CD14-positive monocyte (primary cell): ENCODE data around the gene MROH8. TPM values are rescaled to one million over a fixed set of nuclear protein-coding genes. Genes with fewer than 3 reads are reported as not detected.

ENCODE experiments used
- DNase-seq, 3 donors: peaks; one replicate each; pipeline ENCODE4 v3.0.0-alpha.2; 2011 to 2022
- H2AFZ ChIP-seq: 2 replicates; pipeline ENCODE4 v1.6.0; 2012; ENCODE audit warnings: mild to moderate bottlenecking, low read depth, low read length, inconsistent platforms; ENCODE audit not compliant: insufficient read depth, poor library complexity, severe bottlenecking
- H3K27ac ChIP-seq, 2 donors: 1 replicate in 1 of 2; 2 replicates in 1 of 2; pipeline ENCODE4 v1.5.1; 2012 to 2013; ENCODE audit warnings: low read length in 2 of 2, control low read depth in 1 of 2, inconsistent platforms in 1 of 2, low read depth in 1 of 2, mild to moderate bottlenecking in 1 of 2
- H3K27me3 ChIP-seq, 2 donors: one replicate each; pipeline versions ENCODE4 v1.6.0 to v1.6.1; 2011 to 2013; ENCODE audit warnings: low read length in 2 of 2; ENCODE audit not compliant: control insufficient read depth in 2 of 2, insufficient read depth in 2 of 2
- H3K36me3 ChIP-seq, 2 donors: replicated peaks in 1 of 2; 1 replicate in 1 of 2; 2 replicates in 1 of 2; pipeline versions ENCODE4 v1.5.1 to v1.6.1; 2012 to 2013; ENCODE audit warnings: low read length in 2 of 2, control low read depth in 1 of 2, inconsistent platforms in 1 of 2, mild to moderate bottlenecking in 1 of 2; ENCODE audit not compliant: insufficient read depth in 2 of 2, control insufficient read depth in 1 of 2
- H3K4me1 ChIP-seq, 2 donors: 1 replicate in 1 of 2; 2 replicates in 1 of 2; pipeline versions ENCODE4 v1.5.1 to v1.6.1; 2012 to 2013; ENCODE audit warnings: low read length in 2 of 2, control low read depth in 1 of 2, inconsistent platforms in 1 of 2, mild to moderate bottlenecking in 1 of 2, moderate library complexity in 1 of 2; ENCODE audit not compliant: insufficient read depth in 2 of 2, control insufficient read depth in 1 of 2
- H3K4me2 ChIP-seq: replicated peaks from 2 replicates; pipeline ENCODE3; 2012; ENCODE audit warnings: low read length, moderate library complexity, mild to moderate bottlenecking; ENCODE audit not compliant: poor library complexity, severe bottlenecking; ENCODE audit errors: extremely low read depth
- H3K4me3 ChIP-seq, 3 experiments: fragments of 200-600 bp in 1 of 3; sonication (generic) in 1 of 3; replicated peaks in 1 of 3; 1 replicate in 2 of 3; 2 replicates in 1 of 3; pipeline ENCODE4 v1.5.1; 2011 to 2013; ENCODE audit warnings: low read length in 3 of 3, mild to moderate bottlenecking in 3 of 3, control low read depth in 2 of 3, low read depth in 2 of 3, inconsistent platforms in 1 of 3, moderate library complexity in 1 of 3
- H3K79me2 ChIP-seq: 2 replicates; pipeline ENCODE4 v1.6.0; 2012; ENCODE audit warnings: mild to moderate bottlenecking, control low read depth, inconsistent platforms, low read length, moderate library complexity; ENCODE audit not compliant: insufficient read depth
- H3K9ac ChIP-seq: 2 replicates; pipeline ENCODE4 v1.6.0; 2017; ENCODE audit warnings: low read length, mild to moderate bottlenecking; ENCODE audit not compliant: insufficient read depth, poor library complexity, severe bottlenecking
- H3K9me3 ChIP-seq, 2 donors: replicated peaks in 1 of 2; 1 replicate in 1 of 2; 2 replicates in 1 of 2; pipeline versions ENCODE4 v1.5.1 to v1.6.1; 2012 to 2013; ENCODE audit warnings: low read length in 2 of 2, control low read depth in 1 of 2; ENCODE audit not compliant: control insufficient read depth in 1 of 2, insufficient read depth in 1 of 2
- H4K20me1 ChIP-seq: 2 replicates; pipeline ENCODE4 v1.6.0; 2012; ENCODE audit warnings: mild to moderate bottlenecking, low read length, control low read depth, moderate library complexity; ENCODE audit not compliant: insufficient read depth
- H3K27ac Mint-ChIP-seq, 7 donors: one replicate each; pipeline ENCODE4 v1.8.0; 2020; ENCODE audit warnings: mild to moderate bottlenecking in 7 of 7, mixed read lengths in 7 of 7, moderate library complexity in 6 of 7, inconsistent platforms in 2 of 7
- H3K27me3 Mint-ChIP-seq, 3 donors: one replicate each; pipeline ENCODE4 v1.8.0; 2021 to 2022; ENCODE audit warnings: low read depth in 3 of 3, mild to moderate bottlenecking in 3 of 3, mixed read lengths in 3 of 3, moderate library complexity in 3 of 3, inconsistent platforms in 1 of 3
- H3K36me3 Mint-ChIP-seq, 2 donors: one replicate each; pipeline ENCODE4 v1.8.0; 2020; ENCODE audit warnings: mixed read lengths in 2 of 2, inconsistent platforms in 1 of 2, mild to moderate bottlenecking in 1 of 2
- H3K4me1 Mint-ChIP-seq: one replicate; pipeline ENCODE4 v1.8.0; 2020; ENCODE audit warnings: mild to moderate bottlenecking, mixed read lengths
- H3K4me3 Mint-ChIP-seq, 2 donors: one replicate each; pipeline ENCODE4 v1.8.0; 2020; ENCODE audit warnings: mild to moderate bottlenecking in 2 of 2, mixed read lengths in 2 of 2, moderate library complexity in 1 of 2
- H3K9me3 Mint-ChIP-seq, 7 donors: one replicate each; pipeline ENCODE4 v1.8.0; 2020 to 2022; ENCODE audit warnings: mixed read lengths in 7 of 7, mild to moderate bottlenecking in 6 of 7, moderate library complexity in 6 of 7, inconsistent platforms in 2 of 7
- WGBS: methylation state at CpG from one replicate; pipeline ENCODE4 v1.1.5; 2013; ENCODE audit warnings: missing lambda C conversion rate; ENCODE audit not compliant: insufficient coverage; 5-methylcytosine and 5-hydroxymethylcytosine counted together
- intact Hi-C, 2 donors: fragments of 100-400 bp; cut with micrococcal nuclease; formaldehyde crosslinking; loops; one replicate each; pipeline versions ENCODE4 v1.15.0 to v1.15.1; 2023
- polyA plus RNA-seq, 3 donors: library from polyadenylated mRNA; depleted of rRNA in 1 of 3; unstranded in 2 of 3; stranded (reverse) in 1 of 3; fragments of 300-500 nt in 2 of 3; fragments of >200 nt in 1 of 3; fragmentation: Illumina TruSeq in 2 of 3; gene quantifications; 1 replicate in 2 of 3; 2 replicates in 1 of 3; pipeline ENCODE4 v1.2.3, GENCODE V29; 2012 to 2021
- TF ChIP-seq, protein P1 (sequence below): fragments of 200-600 bp; IDR thresholded peaks from one replicate; pipeline ENCODE4 v1.8.0; 2022; ENCODE audit warnings: antibody characterized with exemption, mild to moderate bottlenecking

Gene MROH8
- polyA plus RNA-seq, 3 donors: 0.08 to 1.0 (median 0.52) TPM

DNA sequence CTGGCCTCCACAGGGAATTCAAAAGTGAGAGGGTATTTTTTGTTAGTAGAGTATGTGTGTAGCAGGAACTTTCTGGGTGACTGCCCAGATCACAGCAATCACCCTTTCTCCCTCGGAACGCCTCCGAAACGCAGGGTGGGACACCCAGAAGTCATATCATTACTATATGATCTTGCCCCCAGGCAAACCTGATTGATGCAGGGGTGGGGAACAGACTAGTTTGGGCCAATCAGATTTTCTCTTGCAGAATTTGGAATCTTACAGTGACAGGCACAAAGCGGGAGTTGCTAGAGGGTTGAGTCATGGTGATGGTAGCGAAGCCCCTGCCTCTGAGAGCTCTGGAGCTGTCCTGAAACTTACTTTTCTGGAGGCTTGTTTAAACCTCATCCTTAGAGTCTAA lies 16.7 kb downstream of the MROH8 start:
- Histone ChIP-seq H3K9ac (no peak overlapping the region), H3K4me3 (no peak overlapping the region), H3K9me3 (no peaks in the 10 kb centered on the region), H3K79me2 (no peaks in the 10 kb centered on the region), H3K36me3 (no peaks in the 10 kb centered on the region), H3K27ac (no peak overlapping the region), H3K27me3 (no peaks in the 10 kb centered on the region), H3K4me1 (no peaks in the 10 kb centered on the region), H3K4me2 (no peak overlapping the region), H2AFZ (no peak overlapping the region), H4K20me1 (no peaks in the 10 kb centered on the region)
- H3K4me1 Mint-ChIP-seq: no peaks in the 10 kb centered on the region
- peaks cover 0 to 2% (median 0%) of the 10 kb centered on the region in 7 donors for H3K9me3 Mint-ChIP-seq
- no peak overlapping the region for H3K27ac Mint-ChIP-seq
- H3K4me3 Mint-ChIP-seq: no peak overlapping the region
- H3K27me3 Mint-ChIP-seq: peaks cover 0 to 5% (median 3%) of the 10 kb centered on the region in 3 donors
- peaks cover 0 to 1% of the 10 kb centered on the region in 2 donors for H3K36me3 Mint-ChIP-seq
- intact Hi-C loops: no loop called here
- 80% methylated on average over 1 of the region's 6 CpGs for WGBS
- no peak for DNase-seq
- TF ChIP-seq, protein P1, sequence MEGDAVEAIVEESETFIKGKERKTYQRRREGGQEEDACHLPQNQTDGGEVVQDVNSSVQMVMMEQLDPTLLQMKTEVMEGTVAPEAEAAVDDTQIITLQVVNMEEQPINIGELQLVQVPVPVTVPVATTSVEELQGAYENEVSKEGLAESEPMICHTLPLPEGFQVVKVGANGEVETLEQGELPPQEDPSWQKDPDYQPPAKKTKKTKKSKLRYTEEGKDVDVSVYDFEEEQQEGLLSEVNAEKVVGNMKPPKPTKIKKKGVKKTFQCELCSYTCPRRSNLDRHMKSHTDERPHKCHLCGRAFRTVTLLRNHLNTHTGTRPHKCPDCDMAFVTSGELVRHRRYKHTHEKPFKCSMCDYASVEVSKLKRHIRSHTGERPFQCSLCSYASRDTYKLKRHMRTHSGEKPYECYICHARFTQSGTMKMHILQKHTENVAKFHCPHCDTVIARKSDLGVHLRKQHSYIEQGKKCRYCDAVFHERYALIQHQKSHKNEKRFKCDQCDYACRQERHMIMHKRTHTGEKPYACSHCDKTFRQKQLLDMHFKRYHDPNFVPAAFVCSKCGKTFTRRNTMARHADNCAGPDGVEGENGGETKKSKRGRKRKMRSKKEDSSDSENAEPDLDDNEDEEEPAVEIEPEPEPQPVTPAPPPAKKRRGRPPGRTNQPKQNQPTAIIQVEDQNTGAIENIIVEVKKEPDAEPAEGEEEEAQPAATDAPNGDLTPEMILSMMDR: no peak

DNA sequence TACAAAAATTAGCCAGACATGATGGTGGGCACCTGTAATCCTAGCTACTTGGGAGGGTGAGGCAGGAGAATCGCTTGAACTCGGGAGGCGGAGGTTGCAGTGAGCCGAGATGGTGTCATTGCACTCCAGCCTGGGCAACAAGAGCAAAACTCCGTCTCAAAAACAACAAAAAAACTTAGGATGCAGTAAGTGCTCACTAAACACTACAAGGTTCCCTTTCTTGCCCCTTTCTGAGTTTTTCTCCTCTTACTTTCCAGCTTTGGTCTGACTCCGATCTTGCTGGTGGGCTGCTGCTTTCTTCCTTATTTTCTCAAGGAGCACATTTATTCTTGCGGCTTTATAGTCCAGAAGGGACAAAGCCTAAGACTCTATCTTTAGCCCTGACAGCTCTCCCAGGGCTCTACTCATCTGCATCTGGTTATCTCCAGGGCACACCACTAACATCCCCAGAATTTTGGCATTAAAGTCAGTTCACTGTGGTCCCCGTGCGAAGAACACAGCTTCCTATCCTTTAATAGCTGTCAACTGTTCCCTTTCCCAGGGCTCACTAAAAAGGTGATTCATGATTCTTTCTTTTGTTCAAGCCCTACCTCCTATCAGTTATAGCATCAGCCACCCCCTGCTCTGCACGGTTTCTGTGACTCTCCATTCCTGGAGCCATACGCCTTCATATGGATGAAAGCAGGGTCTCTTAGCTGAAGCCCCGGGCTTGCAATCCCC lies 17.4 kb downstream of the MROH8 start:
- H3K27ac Mint-ChIP-seq: no peak overlapping the region
- H3K9ac ChIP-seq: no peak overlapping the region

More for the DNA sequence above, 17.4 kb downstream of the MROH8 start:
- Histone ChIP-seq H3K9me3 (no peaks in the 10 kb centered on the region), H3K4me2 (no peak overlapping the region), H2AFZ (no peak overlapping the region), H3K4me1 (no peaks in the 10 kb centered on the region), H3K79me2 (no peaks in the 10 kb centered on the region), H3K27ac (no peak overlapping the region), H3K27me3 (no peaks in the 10 kb centered on the region), H3K36me3 (no peaks in the 10 kb centered on the region), H3K4me3 (no peak overlapping the region), H4K20me1 (no peaks in the 10 kb centered on the region)
- no peaks in the 10 kb centered on the region for H3K36me3 Mint-ChIP-seq
- peaks cover 0 to 5% (median 3%) of the 10 kb centered on the region in 3 donors for H3K27me3 Mint-ChIP-seq
- H3K9me3 Mint-ChIP-seq: peaks cover 0 to 2% (median 0%) of the 10 kb centered on the region in 7 donors
- 62% methylated on average over 6 of the region's 12 CpGs for WGBS
- H3K4me3 Mint-ChIP-seq: no peak overlapping the region
- H3K4me1 Mint-ChIP-seq: no peaks in the 10 kb centered on the region
- intact Hi-C loops: no loop called here
- DNase-seq: no peak
- TF ChIP-seq, protein P1: no peak
